Trophoblast cell (in vitro differentiated cells and primary cell): ENCODE results near the gene SSPN.

ENCODE experiments used
- DNase-seq, 2 donors: peaks; one replicate each; pipeline ENCODE4 v3.0.0-alpha.2; 2016
- H2AFZ ChIP-seq: 2 replicates; pipeline ENCODE4 v1.6.1; 2013; ENCODE audit warnings: low read length, moderate library complexity, mild to moderate bottlenecking; ENCODE audit not compliant: insufficient read depth, poor library complexity
- H2AK5ac ChIP-seq: 2 replicates; pipeline ENCODE4 v1.6.1; 2013; ENCODE audit warnings: mild to moderate bottlenecking, low read length
- H2BK120ac ChIP-seq: 2 replicates; pipeline ENCODE4 v1.6.1; 2013; ENCODE audit warnings: low read length, mild to moderate bottlenecking, moderate library complexity; ENCODE audit not compliant: insufficient read depth, poor library complexity
- H2BK12ac ChIP-seq: 2 replicates; pipeline ENCODE4 v1.6.1; 2013; ENCODE audit warnings: mild to moderate bottlenecking, low read length, moderate library complexity
- H2BK5ac ChIP-seq: 2 replicates; pipeline ENCODE4 v1.6.1; 2013; ENCODE audit warnings: low read length, low read depth, moderate library complexity, mild to moderate bottlenecking; ENCODE audit not compliant: poor library complexity
- H3K14ac ChIP-seq: 2 replicates; pipeline ENCODE4 v1.6.1; 2013; ENCODE audit warnings: mild to moderate bottlenecking, low read length
- H3K18ac ChIP-seq: 2 replicates; pipeline ENCODE4 v1.6.1; 2013; ENCODE audit warnings: mild to moderate bottlenecking, low read length
- H3K23ac ChIP-seq: 2 replicates; pipeline ENCODE4 v1.6.1; 2013; ENCODE audit warnings: low read length
- H3K27ac ChIP-seq: 2 replicates; pipeline ENCODE4 v1.5.1; 2013; ENCODE audit warnings: low read depth, mild to moderate bottlenecking, inconsistent platforms, low read length, moderate library complexity
- H3K27me3 ChIP-seq: 2 replicates; pipeline ENCODE4 v1.6.1; 2013; ENCODE audit warnings: inconsistent platforms, mild to moderate bottlenecking, low read length, moderate library complexity; ENCODE audit not compliant: insufficient read depth
- H3K36me3 ChIP-seq, 2 experiments: 1 replicate in 1 of 2; 2 replicates in 1 of 2; pipeline ENCODE4 v1.6.1; 2013; ENCODE audit warnings: low read length in 2 of 2, mild to moderate bottlenecking in 2 of 2, moderate library complexity in 1 of 2; ENCODE audit not compliant: insufficient read depth in 2 of 2, control insufficient read depth in 1 of 2
- H3K4ac ChIP-seq: 2 replicates; pipeline ENCODE4 v1.6.1; 2013; ENCODE audit warnings: low read depth, mild to moderate bottlenecking, low read length, moderate library complexity
- H3K4me1 ChIP-seq, 2 experiments: 1 replicate in 1 of 2; 2 replicates in 1 of 2; pipeline ENCODE4 v1.6.1; 2013; ENCODE audit warnings: low read length in 2 of 2, mild to moderate bottlenecking in 2 of 2, moderate library complexity in 1 of 2; ENCODE audit not compliant: insufficient read depth in 2 of 2, control insufficient read depth in 1 of 2
- H3K4me2 ChIP-seq: 2 replicates; pipeline ENCODE4 v1.6.1; 2013; ENCODE audit warnings: inconsistent platforms, mild to moderate bottlenecking, low read length, moderate library complexity
- H3K4me3 ChIP-seq: 2 replicates; pipeline ENCODE4 v1.5.1; 2013; ENCODE audit warnings: mild to moderate bottlenecking, low read depth, low read length, inconsistent platforms
- H3K79me1 ChIP-seq: one replicate; pipeline ENCODE4 v1.6.1; 2013; ENCODE audit warnings: low read length
- H3K79me2 ChIP-seq: 2 replicates; pipeline ENCODE4 v1.6.1; 2013; ENCODE audit warnings: low read length, mild to moderate bottlenecking; ENCODE audit not compliant: control insufficient read depth, insufficient read depth, poor library complexity
- H3K9ac ChIP-seq: 2 replicates; pipeline ENCODE4 v1.6.1; 2013; ENCODE audit warnings: mild to moderate bottlenecking, low read length
- H3K9me3 ChIP-seq: 2 replicates; pipeline ENCODE4 v1.6.1; 2013; ENCODE audit warnings: low read depth, mild to moderate bottlenecking, control low read depth, inconsistent platforms, low read length; ENCODE audit not compliant: insufficient read depth
- H4K12ac ChIP-seq: 2 replicates; pipeline ENCODE4 v1.6.1; 2013; ENCODE audit warnings: low read depth, mild to moderate bottlenecking, low read length, moderate library complexity
- H4K8ac ChIP-seq: 2 replicates; pipeline ENCODE4 v1.6.1; 2013; ENCODE audit warnings: low read depth, mild to moderate bottlenecking, low read length, moderate library complexity
- H4K91ac ChIP-seq: one replicate; pipeline ENCODE4 v1.6.1; 2013; ENCODE audit warnings: low read depth, mild to moderate bottlenecking, low read length, moderate library complexity
- WGBS: extraction: QIAGEN DNeasy Blood & Tissue Kit; methylation state at CpG from one replicate; pipeline ENCODE4 v1.1.7; 2013; ENCODE audit warnings: missing lambda C conversion rate; ENCODE audit not compliant: insufficient read length, insufficient coverage; ENCODE audit errors: extremely low coverage; 5-methylcytosine and 5-hydroxymethylcytosine counted together

Gene SSPN

GRCh38 chr12:26172013-26172412 lies 23.4 kb upstream of the SSPN start:
- WGBS: no CpG with 5 or more reads among the region's 4 CpGs

GRCh38 chr12:26172539-26172938 lies 22.8 kb upstream of the SSPN start:
- WGBS: no CpG with 5 or more reads among the region's 7 CpGs
- Histone ChIP-seq H4K91ac (no peak overlapping the region), H2BK120ac (no peak overlapping the region), H3K4me3 (no peak overlapping the region), H3K4me2 (no peak overlapping the region), H3K23ac (no peak overlapping the region), H4K8ac (no peak overlapping the region), H3K4ac (no peak overlapping the region), H3K14ac (no peak overlapping the region), H3K9ac (no peak overlapping the region), H3K79me1 (no peaks in the 10 kb centered on the region), H3K18ac (no peak overlapping the region), H3K27me3 (no peaks in the 10 kb centered on the region), H3K9me3 (no peaks in the 10 kb centered on the region), H3K36me3 (no peaks in the 10 kb centered on the region), H4K12ac (no peak overlapping the region), H2BK12ac (no peak overlapping the region), H2BK5ac (no peak overlapping the region), H2AK5ac (no peak overlapping the region), H3K27ac (no peak overlapping the region), H3K4me1 (no peaks in the 10 kb centered on the region), H2AFZ (no peak overlapping the region), H3K79me2 (no peaks in the 10 kb centered on the region)
- DNase-seq: no peak

More at GRCh38 chr12:26172013-26172412, 23.4 kb upstream of the SSPN start:
- Histone ChIP-seq H2AK5ac (no peak overlapping the region), H3K79me2 (no peaks in the 10 kb centered on the region), H2BK12ac (no peak overlapping the region), H4K8ac (no peak overlapping the region), H3K27me3 (no peaks in the 10 kb centered on the region), H3K4ac (no peak overlapping the region), H2BK5ac (no peak overlapping the region), H3K18ac (no peak overlapping the region), H3K23ac (no peak overlapping the region), H3K36me3 (no peaks in the 10 kb centered on the region), H4K12ac (no peak overlapping the region), H3K4me3 (no peak overlapping the region), H3K4me1 (no peaks in the 10 kb centered on the region), H2BK120ac (no peak overlapping the region), H3K27ac (no peak overlapping the region), H3K14ac (no peak overlapping the region), H3K9ac (no peak overlapping the region), H4K91ac (no peak overlapping the region), H3K9me3 (no peaks in the 10 kb centered on the region), H2AFZ (no peak overlapping the region), H3K79me1 (no peaks in the 10 kb centered on the region), H3K4me2 (no peak overlapping the region)
- no peak for DNase-seq

- Histone ChIP-seq H3K4ac (no peak overlapping the region), H3K36me3 (no peaks in the 10 kb centered on the region), H3K9me3 (no peaks in the 10 kb centered on the region), H2AFZ (no peak overlapping the region), H3K79me1 (no peaks in the 10 kb centered on the region), H3K4me3 (no peak overlapping the region), H3K18ac (no peak overlapping the region), H3K9ac (no peak overlapping the region), H4K12ac (no peak overlapping the region), H3K79me2 (no peaks in the 10 kb centered on the region), H3K4me2 (no peak overlapping the region), H2AK5ac (no peak overlapping the region), H3K4me1 (no peaks in the 10 kb centered on the region), H3K23ac (no peak overlapping the region), H3K27ac (no peak overlapping the region), H3K14ac (no peak overlapping the region), H4K91ac (no peak overlapping the region), H2BK5ac (no peak overlapping the region), H3K27me3 (no peaks in the 10 kb centered on the region), H2BK12ac (no peak overlapping the region), H2BK120ac (no peak overlapping the region), H4K8ac (no peak overlapping the region)
- no peak for DNase-seq
- WGBS: no CpG with 5 or more reads among the region's 4 CpGs
Observed at GRCh38 chr12:26172946-26173552, 22.3 kb upstream of the SSPN start.

- H3K27me3 ChIP-seq: no peaks in the 10 kb centered on the region
Observed at GRCh38 chr12:26176725-26177124, 18.6 kb upstream of the SSPN start.

More at GRCh38 chr12:26176725-26177124, 18.6 kb upstream of the SSPN start:
- no peak overlapping the region for H2AK5ac ChIP-seq
- H3K9me3 ChIP-seq: no peaks in the 10 kb centered on the region
- no peak overlapping the region for H3K18ac ChIP-seq
- no peak overlapping the region for H3K4me2 ChIP-seq
- no peaks in the 10 kb centered on the region for H3K36me3 ChIP-seq
- no peaks in the 10 kb centered on the region for H3K79me2 ChIP-seq
- no CpG with 5 or more reads among the region's 4 CpGs for WGBS
- H2AFZ ChIP-seq: no peak overlapping the region
- no peak overlapping the region for H4K12ac ChIP-seq
- H3K9ac ChIP-seq: no peak overlapping the region
- no peak overlapping the region for H4K8ac ChIP-seq
- H3K14ac ChIP-seq: no peak overlapping the region
- no peak overlapping the region for H4K91ac ChIP-seq
- H3K4me3 ChIP-seq: no peak overlapping the region
- H3K27ac ChIP-seq: no peak overlapping the region
- no peaks in the 10 kb centered on the region for H3K4me1 ChIP-seq
- no peak overlapping the region for H2BK5ac ChIP-seq
- no peaks in the 10 kb centered on the region for H3K79me1 ChIP-seq
- no peak overlapping the region for H3K4ac ChIP-seq
- no peak overlapping the region for H3K23ac ChIP-seq
- no peak overlapping the region for H2BK120ac ChIP-seq
- H2BK12ac ChIP-seq: no peak overlapping the region
- DNase-seq: no peak
